Liver (tissue), 3 donors: ENCODE results near the gene SLX4.

ENCODE experiments used
- FOXA1 ChIP-seq: IDR thresholded peaks from 2 replicates; pipeline ENCODE4 v1.6.1; 2016; ENCODE audit warnings: antibody characterized with exemption
- JUND ChIP-seq, 2 donors: IDR thresholded peaks; 2 replicates each; pipeline ENCODE4 v1.6.1; 2016; ENCODE audit warnings: antibody characterized with exemption in 2 of 2
- MAX ChIP-seq: IDR thresholded peaks from 2 replicates; pipeline ENCODE4 v1.6.1; 2016; ENCODE audit warnings: antibody characterized with exemption
- RAD21 ChIP-seq, 2 donors: IDR thresholded peaks; 2 replicates each; pipeline ENCODE4 v1.6.1; 2016; ENCODE audit warnings: antibody characterized with exemption in 2 of 2, mild to moderate bottlenecking in 2 of 2
- TF ChIP-seq, protein P1 (sequence below): fragments of 150-350 bp; IDR thresholded peaks from 2 replicates; pipeline ENCODE4 v1.5.1; 2017; ENCODE audit warnings: improper control_type of control experiment, low read depth, low read length; ENCODE audit not compliant: missing input control
- donor health status: healthy.
- donor health status: healthy.

DNA sequence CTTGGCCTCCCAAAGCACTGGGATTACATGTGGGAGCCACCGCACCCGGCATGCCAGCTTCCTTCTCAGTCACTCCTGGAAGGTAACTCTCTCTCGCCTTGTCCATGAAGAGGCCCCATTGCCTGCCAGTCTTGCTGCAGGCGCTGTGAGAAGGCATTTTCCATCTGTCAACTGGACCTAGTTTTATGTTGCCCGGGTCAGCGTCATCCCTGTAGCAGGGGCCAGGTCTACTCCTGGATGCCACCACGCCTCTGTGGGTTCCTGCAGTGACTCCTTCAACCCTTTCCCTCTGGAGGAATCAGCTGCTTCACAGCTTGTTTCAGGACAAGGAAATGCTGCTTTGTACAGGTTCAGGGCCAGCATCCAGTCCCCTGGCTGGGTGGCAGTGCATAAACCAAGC is 31.6 kb downstream of the SLX4 start:
- TF ChIP-seq, protein P1, sequence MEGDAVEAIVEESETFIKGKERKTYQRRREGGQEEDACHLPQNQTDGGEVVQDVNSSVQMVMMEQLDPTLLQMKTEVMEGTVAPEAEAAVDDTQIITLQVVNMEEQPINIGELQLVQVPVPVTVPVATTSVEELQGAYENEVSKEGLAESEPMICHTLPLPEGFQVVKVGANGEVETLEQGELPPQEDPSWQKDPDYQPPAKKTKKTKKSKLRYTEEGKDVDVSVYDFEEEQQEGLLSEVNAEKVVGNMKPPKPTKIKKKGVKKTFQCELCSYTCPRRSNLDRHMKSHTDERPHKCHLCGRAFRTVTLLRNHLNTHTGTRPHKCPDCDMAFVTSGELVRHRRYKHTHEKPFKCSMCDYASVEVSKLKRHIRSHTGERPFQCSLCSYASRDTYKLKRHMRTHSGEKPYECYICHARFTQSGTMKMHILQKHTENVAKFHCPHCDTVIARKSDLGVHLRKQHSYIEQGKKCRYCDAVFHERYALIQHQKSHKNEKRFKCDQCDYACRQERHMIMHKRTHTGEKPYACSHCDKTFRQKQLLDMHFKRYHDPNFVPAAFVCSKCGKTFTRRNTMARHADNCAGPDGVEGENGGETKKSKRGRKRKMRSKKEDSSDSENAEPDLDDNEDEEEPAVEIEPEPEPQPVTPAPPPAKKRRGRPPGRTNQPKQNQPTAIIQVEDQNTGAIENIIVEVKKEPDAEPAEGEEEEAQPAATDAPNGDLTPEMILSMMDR: no peak
- TF ChIP-seq MAX: no peak
- TF ChIP-seq JUND (IDR thresholded peaks at IDR 0.05): no peak
- TF ChIP-seq RAD21 (IDR thresholded peaks at IDR 0.05): no peak
- TF ChIP-seq FOXA1: no peak
